A549 (cell line): ENCODE data around the gene CCDC74B. TPM values are rescaled to one million over a fixed set of nuclear protein-coding genes. Genes with fewer than 3 reads are reported as not detected.
"Not testable (repeated sequence)": the region's sequence is repeated elsewhere in the genome, so short reads cannot be mapped to it uniquely, and the experiment has no call there.

Experiments
- ATAC-seq, 2 experiments: fragments of 200-7000 bp in 1 of 2; fragments of >200 bp in 1 of 2; cut with Nextera tagmentation in 1 of 2; cut with Tn5 transposase in 1 of 2; 3 replicates each; pipeline versions ENCODE4 v1.8.0 to v1.9.1; 2018 to 2020; ENCODE audit warnings: mild to moderate bottlenecking in 1 of 2, moderate library complexity in 1 of 2
- CTCF ChIA-PET: fragments of 300-600 bp; sonication (Branson Sonifier 250); formaldehyde crosslinking; extraction: SDS; loops from one replicate; lab custom pipeline; 2021; ENCODE audit warnings: antibody characterized with exemption, inconsistent platforms; lab: Yijun Ruan, JAX
- POLR2A ChIA-PET: fragments of 350-600 bp; formaldehyde crosslinking; extraction: SDS; loops from one replicate; lab custom pipeline; 2021; ENCODE audit warnings: antibody characterized with exemption, inconsistent platforms; lab: Yijun Ruan, JAX
- DNase-seq, 2 experiments: peaks; one replicate each; pipeline versions ENCODE4 v3.0.0 to v3.0.0-alpha.2; 2011 to 2016; ENCODE audit warnings: low read depth in 1 of 2, low spot score in 1 of 2
- FAIRE-seq: peaks from 2 replicates; lab custom pipeline; 2011; peaks lifted over from hg19 to GRCh38; lab: Jason Lieb, UNC
- H3K27ac ChIP-seq, 2 experiments: fragments of >200 bp; sonication (Bioruptor Twin); formaldehyde crosslinking; 3 replicates each; pipeline ENCODE4 v1.5.1; 2016 to 2017
- H3K4me1 ChIP-seq: fragments of >200 bp; sonication (Bioruptor Twin); formaldehyde crosslinking; 3 replicates; pipeline ENCODE4 v1.6.1; 2016
- H3K4me2 ChIP-seq: fragments of >200 bp; sonication (Bioruptor Twin); formaldehyde crosslinking; 3 replicates; pipeline ENCODE4 v1.6.1; 2016
- H3K4me3 ChIP-seq: fragments of >200 bp; sonication (Bioruptor Twin); formaldehyde crosslinking; 3 replicates; pipeline ENCODE4 v1.5.1; 2016
- H3K9me3 ChIP-seq: fragments of >200 bp; sonication (Bioruptor Twin); formaldehyde crosslinking; 3 replicates; pipeline ENCODE4 v1.6.1; 2016
- BHLHE40 ChIP-seq: IDR thresholded peaks from 2 replicates; pipeline ENCODE4 v1.6.1; 2012; ENCODE audit warnings: low read depth, low read length, inconsistent platforms
- CBX2 ChIP-seq: fragments of 200-600 bp; sonication (generic); IDR thresholded peaks from 2 replicates; pipeline ENCODE4 v1.6.1; 2016; ENCODE audit warnings: low read depth, mild to moderate bottlenecking, borderline replicate concordance
- CHD4 ChIP-seq: fragments of 200-600 bp; sonication (generic); IDR thresholded peaks from 2 replicates; pipeline ENCODE4 v1.6.1; 2016; ENCODE audit warnings: antibody characterized with exemption, mild to moderate bottlenecking, borderline replicate concordance
- NFE2L2 ChIP-seq: fragments of 150-350 bp; conservative IDR thresholded peaks from 2 replicates; pipeline ENCODE4 v1.6.1; 2014; ENCODE audit warnings: low read length
- NR3C1 ChIP-seq: fragments of >200 bp; sonication (Bioruptor Twin); formaldehyde crosslinking; IDR thresholded peaks from 3 replicates; pipeline ENCODE4 v1.6.1; 2017
- POLR2A ChIP-seq: IDR thresholded peaks from 2 replicates; pipeline ENCODE4 v1.6.1; 2012; ENCODE audit warnings: mild to moderate bottlenecking, low read length
- RAD21 ChIP-seq, 2 experiments: fragments of >200 bp in 1 of 2; sonication (Bioruptor Twin) in 1 of 2; formaldehyde crosslinking in 1 of 2; IDR thresholded peaks in 1 of 2; conservative IDR thresholded peaks in 1 of 2; 2 replicates in 1 of 2; 3 replicates in 1 of 2; pipeline ENCODE4 v1.6.1; 2012 to 2018; ENCODE audit warnings: inconsistent platforms in 1 of 2
- RNF2 ChIP-seq: fragments of 200-600 bp; sonication (generic); IDR thresholded peaks from 2 replicates; pipeline ENCODE4 v1.6.1; 2016; ENCODE audit warnings: low read depth, mild to moderate bottlenecking, antibody characterized with exemption, moderate library complexity, borderline replicate concordance
- TP53 ChIP-seq: fragments of 250-450 bp; sonication (Bioruptor Pico); IDR thresholded peaks from 2 replicates; pipeline ENCODE4 v1.5.0; 2021; ENCODE audit warnings: mild to moderate bottlenecking, moderate library complexity
- ZC3H11A ChIP-seq: fragments of 450-650 bp; IDR thresholded peaks from 2 replicates; pipeline ENCODE4 v1.6.1; 2014; ENCODE audit warnings: antibody characterized with exemption, mild to moderate bottlenecking
- WGBS: methylation state at CpG from one replicate; pipeline ENCODE4 v1.1.6; 2017; ENCODE audit errors: missing lambda C conversion rate; 5-methylcytosine and 5-hydroxymethylcytosine counted together
- polyA plus RNA-seq, 4 experiments: library from polyadenylated mRNA; depleted of rRNA in 3 of 4; stranded (reverse); fragments of >200 nt; fragmentation: RNase III in 1 of 4; extraction: RNeasy Plus Mini Kit Qiagen cat#74134 plus additional on column Dnase treatment in 1 of 4; gene quantifications; 2 replicates in 3 of 4; 3 replicates in 1 of 4; pipeline ENCODE4 v1.2.3, GENCODE V29; 2011 to 2017
- TF ChIP-seq, protein P1 (sequence below): fragments of >200 bp; sonication (Bioruptor Twin); formaldehyde crosslinking; IDR thresholded peaks from 3 replicates; pipeline ENCODE4 v1.6.1; 2016

The CCDC74B gene
- polyA plus RNA-seq, 2 of the 4 experiments (the other 2 are of a cell fraction), result 5.2 to 5.4 TPM

DNA sequence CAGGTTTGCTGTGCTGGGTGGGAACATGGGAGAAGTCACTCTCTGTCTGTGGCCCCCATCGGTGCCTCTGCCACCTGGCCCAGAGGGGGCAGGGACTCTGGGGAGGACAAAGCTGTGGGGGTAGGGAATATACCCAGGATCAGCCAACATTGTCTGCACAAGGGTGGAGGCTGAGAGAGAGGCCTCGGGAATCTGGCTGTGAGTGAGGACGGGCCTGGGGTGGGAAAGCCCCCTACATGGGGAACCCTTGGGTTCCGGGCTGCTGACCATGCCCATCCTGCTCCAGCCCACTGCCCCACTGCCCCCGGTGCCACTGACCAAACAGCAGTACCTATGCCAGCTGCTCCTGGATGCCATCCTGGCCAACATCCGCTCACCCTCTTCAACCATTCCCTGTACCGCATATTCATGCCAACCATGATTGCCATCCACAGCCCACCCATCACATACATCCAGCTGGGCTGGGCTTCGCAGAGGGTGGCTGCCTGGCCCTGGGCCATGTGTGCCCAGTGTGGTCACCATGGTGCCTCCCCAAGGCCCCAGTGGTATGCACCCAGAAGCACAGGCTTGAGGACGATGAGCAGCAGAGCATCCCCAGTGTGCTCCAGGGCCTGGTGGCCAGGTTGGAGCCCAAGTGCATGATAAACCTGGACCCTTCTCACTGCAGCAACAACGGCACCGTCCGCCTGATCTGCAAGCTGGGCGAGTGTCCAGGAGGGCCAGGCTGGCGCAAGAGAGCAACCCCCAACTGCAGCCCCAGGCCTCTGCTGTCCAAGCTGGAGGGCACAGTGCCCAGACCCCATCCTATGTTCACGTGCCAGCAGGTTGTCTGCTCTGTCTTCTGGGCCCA lies 9.0 kb downstream of the CCDC74B start:
- POLR2A ChIA-PET, result no interaction called here
- FAIRE-seq, result no peak
- CTCF ChIA-PET, result no interaction called here

DNA sequence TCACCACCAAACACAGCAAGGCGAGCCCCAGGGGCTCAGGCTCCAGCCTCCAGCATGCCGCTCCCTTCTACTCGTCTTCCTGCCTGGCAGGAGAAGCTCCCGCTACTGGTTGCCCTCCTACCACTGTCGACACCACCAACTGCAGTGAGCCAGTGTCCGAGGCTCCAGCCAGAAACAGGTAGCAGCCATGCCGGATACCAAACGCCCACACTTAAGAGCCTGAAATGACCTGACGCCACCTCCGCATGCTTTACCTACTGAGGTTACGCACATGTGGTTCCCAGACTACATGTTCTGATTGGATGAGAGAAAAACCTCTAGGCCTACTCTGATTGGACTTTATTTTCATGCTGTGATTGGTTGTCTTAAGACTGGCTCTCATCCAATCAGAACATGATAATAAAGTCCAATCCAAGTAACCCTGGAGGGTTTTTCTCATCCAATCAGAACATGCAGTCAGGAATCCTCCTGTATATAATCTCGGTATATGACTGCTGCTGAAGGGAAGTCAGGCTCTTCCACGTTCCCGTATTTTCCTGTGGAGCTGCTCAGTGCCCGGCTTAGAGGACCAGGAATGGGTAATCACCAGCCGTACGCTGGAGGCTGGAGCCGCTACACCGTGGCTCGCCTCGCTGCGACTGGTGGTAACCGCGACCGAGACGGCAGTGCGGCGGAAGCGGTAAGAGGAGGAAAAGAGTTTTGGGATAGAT lies 15.6 kb downstream of the CCDC74B start, which contains the start of gene POTEF:
POTEF (minus strand) TSS at position 103 of the 710 bp plus-strand sequence. CDS start 8,707 bp downstream, outside the sequence.
- H3K4me2 ChIP-seq, CTCF ChIA-PET, H3K27ac ChIP-seq, H3K4me1 ChIP-seq, H3K4me3 ChIP-seq, FAIRE-seq, H3K9me3 ChIP-seq, POLR2A ChIA-PET: not testable (repeated sequence)
- ATAC-seq (peak; percentile 50 to 68; a peak in 4 of 6 replicates), DNase-seq (peak in 1 of 2 experiments; percentile 18)
- 71% methylated on average over 11 of the region's 29 CpGs for WGBS

More for the DNA sequence above, 9.0 kb downstream of the CCDC74B start:
- no peak overlapping the region for H3K4me3 ChIP-seq
- H3K27ac ChIP-seq, result no peak overlapping the region
- ATAC-seq, result no peak
- WGBS, result 71% methylated on average over 12 of the region's 15 CpGs
- no peaks in the 10 kb centered on the region for H3K4me1 ChIP-seq
- no peak overlapping the region for H3K4me2 ChIP-seq
- TF ChIP-seq POLR2A, result no peak
- no peak for TF ChIP-seq TP53
- TF ChIP-seq CBX2, result no peak
- no peak for TF ChIP-seq BHLHE40
- no peak for TF ChIP-seq RNF2
- no peak for TF ChIP-seq NFE2L2
- TF ChIP-seq RAD21 (conservative IDR thresholded peaks at IDR 0.05 in 1 of 2, IDR thresholded peaks at IDR 0.05 in 1 of 2), result no peak
- TF ChIP-seq CHD4, result no peak
- TF ChIP-seq, protein P1, sequence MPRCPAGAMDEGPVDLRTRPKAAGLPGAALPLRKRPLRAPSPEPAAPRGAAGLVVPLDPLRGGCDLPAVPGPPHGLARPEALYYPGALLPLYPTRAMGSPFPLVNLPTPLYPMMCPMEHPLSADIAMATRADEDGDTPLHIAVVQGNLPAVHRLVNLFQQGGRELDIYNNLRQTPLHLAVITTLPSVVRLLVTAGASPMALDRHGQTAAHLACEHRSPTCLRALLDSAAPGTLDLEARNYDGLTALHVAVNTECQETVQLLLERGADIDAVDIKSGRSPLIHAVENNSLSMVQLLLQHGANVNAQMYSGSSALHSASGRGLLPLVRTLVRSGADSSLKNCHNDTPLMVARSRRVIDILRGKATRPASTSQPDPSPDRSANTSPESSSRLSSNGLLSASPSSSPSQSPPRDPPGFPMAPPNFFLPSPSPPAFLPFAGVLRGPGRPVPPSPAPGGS, result no peak
- TF ChIP-seq ZC3H11A, result no peak
- no peak for TF ChIP-seq NR3C1
- no peak for DNase-seq
- H3K9me3 ChIP-seq, result no peaks in the 10 kb centered on the region

DNA sequence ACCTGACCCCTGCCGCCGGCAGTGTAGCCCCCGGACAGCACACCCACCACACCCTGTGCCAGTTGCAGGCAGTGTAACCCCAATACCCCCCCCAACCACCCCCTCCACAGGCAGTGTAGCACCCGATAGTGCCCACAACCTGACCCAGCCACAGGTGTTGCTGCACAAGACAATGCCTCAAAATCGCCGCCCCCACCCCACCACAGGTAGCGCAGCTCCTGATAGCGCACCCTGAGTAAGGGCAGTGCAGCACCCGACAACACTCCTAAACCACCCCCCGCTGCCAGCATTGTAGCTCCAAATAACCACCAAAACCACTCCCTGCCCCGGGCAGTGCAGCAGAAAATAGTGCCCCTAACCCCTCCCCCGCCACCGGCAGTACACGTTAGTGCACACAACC lies 16.4 kb downstream of the CCDC74B start:
- CTCF ChIA-PET, FAIRE-seq, H3K4me1 ChIP-seq, POLR2A ChIA-PET, H3K4me3 ChIP-seq, H3K4me2 ChIP-seq, DNase-seq, H3K27ac ChIP-seq, H3K9me3 ChIP-seq: not testable (repeated sequence)
- ATAC-seq, result peak; percentile 30 to 34; a peak in 4 of 6 replicates
- 42% methylated on average over 2 of the region's 14 CpGs for WGBS

DNA sequence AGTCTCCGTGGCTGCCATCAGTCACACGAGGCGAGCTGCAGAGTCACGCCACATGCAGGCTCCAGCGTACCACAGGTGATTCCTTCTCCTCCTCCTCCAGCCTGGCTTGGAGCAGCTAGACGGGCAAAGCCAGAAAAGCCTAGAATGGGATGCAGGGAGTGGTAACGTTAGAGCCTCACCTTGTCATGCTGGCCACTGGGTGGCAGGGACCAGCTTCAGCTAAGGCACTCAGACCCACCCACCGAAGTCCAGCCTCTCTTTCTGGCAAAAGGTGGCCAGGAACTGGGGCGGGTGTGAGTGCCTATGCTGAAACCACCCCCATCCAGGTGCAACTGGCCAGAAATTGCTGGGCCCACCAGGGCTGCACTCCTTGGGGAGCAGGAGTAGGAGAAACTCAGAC lies 17.2 kb downstream of the CCDC74B start:
- WGBS, result no CpG with 5 or more reads among the region's 9 CpGs
- POLR2A ChIA-PET, FAIRE-seq: not testable (repeated sequence)

DNA sequence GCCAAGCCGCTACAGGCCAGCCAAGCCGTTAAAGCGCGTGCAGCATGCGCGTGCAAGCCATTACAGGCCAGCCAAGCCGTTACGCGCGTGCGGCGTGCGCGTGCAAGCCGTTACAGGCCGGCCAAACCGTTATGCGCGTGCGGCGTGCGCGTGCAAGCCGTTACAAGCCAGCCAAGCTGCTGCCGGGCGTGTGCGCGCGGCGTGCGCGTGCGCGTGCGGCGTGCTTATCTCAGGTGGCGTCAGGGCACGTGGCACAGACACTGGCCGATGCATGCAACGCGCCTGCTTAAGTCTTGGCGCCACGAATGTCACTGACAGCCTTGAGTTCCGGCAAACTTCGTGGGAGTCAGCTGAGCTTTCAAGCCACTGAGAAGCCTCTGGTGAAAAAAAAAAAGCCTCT lies 24.0 kb downstream of the CCDC74B start:
- H3K27ac ChIP-seq, ATAC-seq, H3K4me3 ChIP-seq, DNase-seq, H3K9me3 ChIP-seq, H3K4me1 ChIP-seq, POLR2A ChIA-PET, FAIRE-seq, H3K4me2 ChIP-seq, CTCF ChIA-PET: not testable (repeated sequence)
- 82% methylated on average over 29 of the region's 45 CpGs for WGBS

More for the DNA sequence above, 17.2 kb downstream of the CCDC74B start:
- peak in 1 of 2 experiments; percentile 38; a peak in 3 of 6 replicates for ATAC-seq
- CTCF ChIA-PET, H3K9me3 ChIP-seq, H3K27ac ChIP-seq, DNase-seq, H3K4me2 ChIP-seq, H3K4me3 ChIP-seq, H3K4me1 ChIP-seq: not testable (repeated sequence)

DNA sequence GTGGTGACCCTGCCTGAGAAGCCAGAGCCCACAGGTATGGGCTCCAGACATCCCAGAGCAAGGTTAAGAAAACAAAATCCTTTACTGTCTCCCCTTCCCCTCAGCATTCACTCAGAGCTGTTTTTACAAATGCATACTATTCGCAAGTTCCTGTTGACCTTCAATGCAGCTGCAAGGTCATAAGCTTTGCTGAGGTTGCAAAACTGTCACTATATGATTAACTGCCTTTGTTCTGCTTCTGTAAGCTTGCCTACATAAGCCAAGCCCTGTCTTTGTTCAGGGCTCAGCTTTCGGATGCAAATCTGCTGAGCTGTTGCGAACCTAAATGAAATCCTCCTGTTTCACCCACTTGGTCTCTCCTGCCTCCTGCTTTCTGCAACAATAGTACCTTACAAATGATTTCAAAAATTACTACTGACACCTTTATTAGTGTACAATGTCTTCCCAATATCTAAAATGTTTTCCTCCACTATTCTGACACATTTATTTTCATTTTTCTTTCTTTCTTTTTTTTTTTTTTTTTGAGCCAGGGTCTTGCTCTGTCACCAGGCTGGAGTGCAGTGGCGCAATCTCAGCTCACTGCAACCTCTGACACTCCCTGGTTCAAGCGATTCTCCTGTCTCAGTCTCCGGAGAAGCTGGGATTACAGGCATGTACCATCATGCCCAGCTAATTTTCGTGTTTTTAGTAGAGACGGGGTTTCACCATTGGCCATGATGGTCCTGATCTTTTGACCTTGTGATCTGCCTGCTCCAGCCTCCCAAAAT lies 42.1 kb downstream of the CCDC74B start:
- 61% methylated on average over 5 of the region's 8 CpGs for WGBS

More for the DNA sequence above, 42.1 kb downstream of the CCDC74B start:
- CTCF ChIA-PET, POLR2A ChIA-PET, DNase-seq, ATAC-seq, H3K27ac ChIP-seq, H3K4me1 ChIP-seq, H3K4me3 ChIP-seq, H3K9me3 ChIP-seq, H3K4me2 ChIP-seq, FAIRE-seq: not testable (repeated sequence)
